Activated CD8-positive, alpha-beta memory T cell treated with anti-CD3 and anti-CD28 coated beads for 24 hours (primary cell): ENCODE results near the gene FGF9.
A peak's percentile ranks its signal among the peaks of the same experiment; 100 is the strongest.

Source experiments
- DNase-seq: peaks from one replicate; pipeline ENCODE4 v3.0.0-alpha.2; 2020

The FGF9 gene

GRCh38 chr13:21670883-21671619 lies at the start of gene FGF9:
FGF9 (plus strand) TSS chr13:21671073; CDS start chr13:21671913, 840 bp downstream.
- DNase-seq, result peak; percentile 89

- no peak for DNase-seq
Observed at GRCh38 chr13:21625366-21625765, 45.5 kb upstream of the FGF9 start.

GRCh38 chr13:21632196-21632595 lies 38.7 kb upstream of the FGF9 start:
- no peak for DNase-seq

GRCh38 chr13:21636656-21637055 lies 34.2 kb upstream of the FGF9 start:
- no peak for DNase-seq

- DNase-seq, result peak; percentile 62
Observed at GRCh38 chr13:21637296-21637695, 33.6 kb upstream of the FGF9 start.

- DNase-seq, result no peak
Observed at GRCh38 chr13:21638319-21639282, 32.3 kb upstream of the FGF9 start.

GRCh38 chr13:21639561-21639960 lies 31.3 kb upstream of the FGF9 start:
- no peak for DNase-seq

GRCh38 chr13:21641629-21642028 lies 29.2 kb upstream of the FGF9 start:
- DNase-seq, result no peak

GRCh38 chr13:21657538-21657937 lies 13.3 kb upstream of the FGF9 start:
- DNase-seq, result no peak

- no peak for DNase-seq
Observed at GRCh38 chr13:21659087-21659486, 11.8 kb upstream of the FGF9 start.

GRCh38 chr13:21661097-21661909 lies 9.6 kb upstream of the FGF9 start:
- no peak for DNase-seq

GRCh38 chr13:21663197-21663596 lies 7.7 kb upstream of the FGF9 start:
- no peak for DNase-seq

GRCh38 chr13:21668732-21669275 lies 2.1 kb upstream of the FGF9 start:
- DNase-seq, result no peak

- peak; percentile 89 for DNase-seq
Observed at GRCh38 chr13:21670006-21670882, 629 bp upstream of the FGF9 start.

GRCh38 chr13:21671620-21672286 lies 880 bp downstream of the FGF9 start:
- DNase-seq, result no peak

- no peak for DNase-seq
Observed at GRCh38 chr13:21672287-21672680, 1.4 kb downstream of the FGF9 start.

- DNase-seq, result no peak
Observed at GRCh38 chr13:21672796-21673538, 2.1 kb downstream of the FGF9 start.

GRCh38 chr13:21673539-21673788 lies 2.6 kb downstream of the FGF9 start:
- DNase-seq, result peak; percentile 62

- peak; percentile 79 for DNase-seq
Observed at GRCh38 chr13:21673789-21674489, 3.1 kb downstream of the FGF9 start.

- DNase-seq, result peak; percentile 72
Observed at GRCh38 chr13:21674490-21675009, 3.7 kb downstream of the FGF9 start.
